Duodenal mucosa (tissue), 2 donors: Measurements from ENCODE around the gene NCAM1.

ENCODE experiments used
- H3K27ac ChIP-seq: one replicate; pipeline ENCODE4 v1.7.0; 2013; ENCODE audit warnings: low read depth, low read length
- H3K27me3 ChIP-seq, 2 donors: one replicate each; pipeline ENCODE4 v1.7.0; 2013; ENCODE audit warnings: low read length in 2 of 2, control low read depth in 1 of 2; ENCODE audit not compliant: insufficient read depth in 2 of 2, control insufficient read depth in 1 of 2
- H3K36me3 ChIP-seq, 2 donors: one replicate each; pipeline ENCODE4 v1.7.0; 2013; ENCODE audit warnings: low read length in 2 of 2, control low read depth in 1 of 2; ENCODE audit not compliant: insufficient read depth in 2 of 2, control insufficient read depth in 1 of 2
- H3K4me1 ChIP-seq, 2 donors: one replicate each; pipeline ENCODE4 v1.7.0; 2013; ENCODE audit warnings: low read length in 2 of 2, control low read depth in 1 of 2; ENCODE audit not compliant: insufficient read depth in 2 of 2, control insufficient read depth in 1 of 2
- H3K4me3 ChIP-seq, 2 donors: one replicate each; pipeline ENCODE4 v1.7.0; 2013; ENCODE audit warnings: low read length in 2 of 2, low read depth in 1 of 2
- H3K9ac ChIP-seq, 2 donors: one replicate each; pipeline ENCODE4 v1.7.0; 2013; ENCODE audit warnings: low read length in 2 of 2, low read depth in 1 of 2
- H3K9me3 ChIP-seq, 2 donors: one replicate each; pipeline ENCODE4 v1.7.0; 2013; ENCODE audit warnings: low read length in 2 of 2, control low read depth in 1 of 2; ENCODE audit not compliant: control insufficient read depth in 1 of 2

The NCAM1 gene

DNA sequence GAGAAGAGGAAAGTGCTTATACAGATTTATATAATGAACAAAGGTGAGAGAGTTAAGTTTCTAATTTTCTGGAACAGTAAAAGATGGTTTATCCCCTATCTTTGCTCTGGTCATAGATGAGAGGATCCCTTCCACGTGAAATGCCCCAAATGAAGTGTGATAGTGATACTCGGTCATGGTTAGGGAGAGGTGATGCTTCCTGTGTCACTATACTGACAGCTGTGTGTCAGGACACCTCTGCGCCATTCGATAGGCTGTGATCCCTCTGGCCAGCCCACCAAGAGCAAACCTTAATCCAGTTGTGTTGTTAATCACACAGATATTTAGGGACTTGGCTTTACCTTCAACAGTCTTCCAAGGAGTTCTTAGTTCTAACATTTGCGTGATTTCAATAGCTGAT, 57.7 kb downstream of the NCAM1 start:
- Histone ChIP-seq H3K27ac (no peak overlapping the region), H3K9me3 (no peaks in the 10 kb centered on the region), H3K4me3 (no peak overlapping the region), H3K27me3 (no peaks in the 10 kb centered on the region), H3K4me1 (no peaks in the 10 kb centered on the region), H3K36me3 (no peaks in the 10 kb centered on the region), H3K9ac (no peak overlapping the region)

- no peaks in the 10 kb centered on the region for H3K27me3 ChIP-seq
- H3K36me3 ChIP-seq = no peaks in the 10 kb centered on the region
- H3K4me1 ChIP-seq = no peaks in the 10 kb centered on the region
- H3K9me3 ChIP-seq = no peaks in the 10 kb centered on the region
- H3K4me3 ChIP-seq = no peak overlapping the region
- H3K27ac ChIP-seq = no peak overlapping the region
- H3K9ac ChIP-seq = no peak overlapping the region
Observed at GRCh38 chr11:113019711-113020110, 58.5 kb downstream of the NCAM1 start.

DNA sequence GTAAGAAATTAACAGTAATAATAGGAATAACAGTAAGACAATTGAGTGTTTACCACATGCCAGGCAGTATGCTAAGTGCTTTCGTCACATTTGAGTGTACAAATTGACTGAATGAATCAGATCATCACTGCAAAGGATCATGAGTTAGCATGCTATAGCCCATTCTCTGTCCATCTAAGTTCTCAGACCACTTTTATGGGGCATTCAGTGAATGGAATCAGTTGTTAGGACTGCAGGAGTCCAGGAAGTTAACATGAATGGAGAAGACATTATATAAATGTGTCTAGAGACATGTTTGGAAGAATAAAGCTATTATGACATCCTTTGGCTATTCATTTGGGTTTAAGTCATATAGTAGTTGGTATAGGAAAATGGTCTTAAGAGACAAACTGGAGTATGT, 59.9 kb downstream of the NCAM1 start:
- Histone ChIP-seq H3K27ac (no peak overlapping the region), H3K4me1 (no peaks in the 10 kb centered on the region), H3K9ac (no peak overlapping the region), H3K4me3 (no peak overlapping the region), H3K9me3 (no peaks in the 10 kb centered on the region), H3K27me3 (no peaks in the 10 kb centered on the region), H3K36me3 (no peaks in the 10 kb centered on the region)

GRCh38 chr11:113022262-113022661, 61.0 kb downstream of the NCAM1 start:
- H3K27me3 ChIP-seq = no peaks in the 10 kb centered on the region
- no peak overlapping the region for H3K27ac ChIP-seq
- H3K9ac ChIP-seq = no peak overlapping the region
- H3K36me3 ChIP-seq = no peaks in the 10 kb centered on the region
- no peaks in the 10 kb centered on the region for H3K4me1 ChIP-seq
- no peaks in the 10 kb centered on the region for H3K9me3 ChIP-seq
- H3K4me3 ChIP-seq = no peak overlapping the region

GRCh38 chr11:113023228-113023627, 62.0 kb downstream of the NCAM1 start:
- Histone ChIP-seq H3K36me3 (no peaks in the 10 kb centered on the region), H3K4me1 (no peaks in the 10 kb centered on the region), H3K27me3 (no peaks in the 10 kb centered on the region), H3K4me3 (no peak overlapping the region), H3K27ac (no peak overlapping the region), H3K9ac (no peak overlapping the region), H3K9me3 (no peaks in the 10 kb centered on the region)

DNA sequence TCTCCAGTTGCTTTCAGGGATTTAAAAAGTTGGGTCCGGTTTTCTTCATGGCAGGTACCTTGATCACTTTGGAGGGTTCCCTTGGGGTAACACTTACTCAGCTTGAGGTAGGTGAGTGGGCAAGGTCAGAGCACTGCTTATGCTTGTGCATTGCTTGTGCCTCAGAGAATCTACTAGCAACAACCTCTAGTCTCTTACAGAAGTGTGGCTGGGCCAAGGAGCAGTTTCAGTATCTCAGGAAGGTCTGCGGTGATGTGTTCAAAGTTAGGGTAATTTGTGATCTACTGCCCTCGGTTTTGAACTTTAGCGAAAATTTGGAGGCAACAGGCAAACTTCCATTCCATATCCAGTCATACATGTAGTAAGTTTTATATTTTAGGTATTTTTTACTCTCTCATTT, 62.8 kb downstream of the NCAM1 start:
- no peaks in the 10 kb centered on the region for H3K4me1 ChIP-seq
- no peaks in the 10 kb centered on the region for H3K36me3 ChIP-seq
- H3K4me3 ChIP-seq = no peak overlapping the region
- no peaks in the 10 kb centered on the region for H3K27me3 ChIP-seq
- no peak overlapping the region for H3K27ac ChIP-seq
- no peaks in the 10 kb centered on the region for H3K9me3 ChIP-seq
- H3K9ac ChIP-seq = no peak overlapping the region

DNA sequence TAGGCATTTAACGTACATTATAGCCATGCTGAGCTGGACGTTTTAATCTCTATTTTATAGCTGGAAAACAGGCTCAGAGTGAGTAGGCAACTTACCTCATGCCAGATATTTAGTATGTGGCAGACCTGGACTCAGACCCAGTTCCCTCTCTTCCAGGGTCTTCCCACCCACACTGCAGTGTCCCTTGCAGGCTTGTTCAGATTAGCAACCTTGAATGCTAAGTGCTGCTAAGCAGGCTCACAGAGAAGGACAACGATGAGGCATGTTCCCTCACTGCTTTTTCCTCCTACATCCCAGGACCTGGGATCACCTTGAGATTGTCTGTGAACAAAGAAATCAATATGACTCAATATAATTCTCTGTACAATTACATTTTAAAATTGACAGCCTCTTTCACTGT, 65.6 kb downstream of the NCAM1 start:
- H3K9ac ChIP-seq = no peak overlapping the region
- H3K4me1 ChIP-seq = no peaks in the 10 kb centered on the region
- no peak overlapping the region for H3K27ac ChIP-seq
- no peaks in the 10 kb centered on the region for H3K9me3 ChIP-seq
- no peak overlapping the region for H3K4me3 ChIP-seq
- H3K36me3 ChIP-seq = no peaks in the 10 kb centered on the region
- no peaks in the 10 kb centered on the region for H3K27me3 ChIP-seq

DNA sequence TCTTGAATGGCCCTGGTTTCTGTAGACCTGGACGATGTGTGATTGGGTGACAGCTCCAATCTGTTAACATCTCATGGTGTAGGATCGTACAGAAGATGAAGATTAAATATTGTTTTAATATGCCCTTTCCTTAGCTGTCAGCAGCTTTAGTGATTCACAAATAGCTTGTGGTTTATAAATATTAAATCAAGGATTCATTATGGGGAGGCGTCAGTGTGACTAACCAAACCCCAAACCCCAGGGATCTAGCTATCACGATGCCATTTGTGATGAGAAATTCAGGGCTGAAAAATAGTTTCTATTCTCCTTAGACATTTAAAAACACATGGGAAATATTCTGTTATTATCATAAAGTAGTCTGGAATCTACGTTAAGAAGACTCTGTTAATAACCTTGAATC, 73.4 kb downstream of the NCAM1 start:
- H3K4me1 ChIP-seq = no peaks in the 10 kb centered on the region
- no peak overlapping the region for H3K27ac ChIP-seq
- no peaks in the 10 kb centered on the region for H3K9me3 ChIP-seq
- no peaks in the 10 kb centered on the region for H3K36me3 ChIP-seq
- no peaks in the 10 kb centered on the region for H3K27me3 ChIP-seq
- no peak overlapping the region for H3K4me3 ChIP-seq
- H3K9ac ChIP-seq = no peak overlapping the region

DNA sequence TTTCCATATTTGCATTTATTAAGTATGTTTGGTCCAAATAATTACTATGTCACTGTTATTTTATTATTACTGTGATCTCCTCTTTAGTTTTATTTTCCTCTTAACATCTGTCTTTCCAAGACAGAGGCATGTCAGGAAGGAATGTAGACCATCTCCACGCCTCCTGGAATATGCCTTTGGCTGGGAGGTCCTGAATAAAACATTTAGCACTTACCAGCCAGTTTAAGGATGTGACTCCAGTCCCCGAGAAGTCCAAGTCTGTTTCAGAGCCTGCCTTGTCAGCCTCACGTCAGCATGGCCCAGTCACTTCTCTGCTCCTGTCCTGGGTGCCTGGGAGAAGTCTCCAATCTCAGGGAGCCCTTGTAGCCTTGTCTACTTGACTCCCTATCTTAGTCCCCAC, 74.5 kb downstream of the NCAM1 start:
- Histone ChIP-seq H3K36me3 (no peaks in the 10 kb centered on the region), H3K4me3 (no peak overlapping the region), H3K9me3 (no peaks in the 10 kb centered on the region), H3K27ac (no peak overlapping the region), H3K4me1 (no peaks in the 10 kb centered on the region), H3K27me3 (no peaks in the 10 kb centered on the region), H3K9ac (no peak overlapping the region)

GRCh38 chr11:113043698-113044097, 82.5 kb downstream of the NCAM1 start:
- H3K27ac ChIP-seq = no peak overlapping the region
- H3K9me3 ChIP-seq = no peaks in the 10 kb centered on the region
- no peaks in the 10 kb centered on the region for H3K4me1 ChIP-seq
- H3K9ac ChIP-seq = no peak overlapping the region
- H3K36me3 ChIP-seq = no peaks in the 10 kb centered on the region
- H3K4me3 ChIP-seq = no peak overlapping the region
- H3K27me3 ChIP-seq = no peaks in the 10 kb centered on the region

- Histone ChIP-seq H3K27ac (no peak overlapping the region), H3K36me3 (no peaks in the 10 kb centered on the region), H3K4me3 (no peak overlapping the region), H3K9me3 (no peaks in the 10 kb centered on the region), H3K9ac (no peak overlapping the region), H3K4me1 (no peaks in the 10 kb centered on the region), H3K27me3 (no peaks in the 10 kb centered on the region)
Observed at GRCh38 chr11:113045146-113045545, 83.9 kb downstream of the NCAM1 start.
